Suppressor macrophage (primary cell): ENCODE results near the gene MYO5A.
"Not testable (repeated sequence)": the region's sequence is repeated elsewhere in the genome, so short reads cannot be mapped to it uniquely, and the experiment has no call there.

Source experiments
- DNase-seq, 4 experiments: peaks; one replicate each; pipeline ENCODE4 v3.0.0-alpha.2; 2020 to 2022
- total RNA-seq, 17 experiments: gene quantifications; one replicate each; lab custom pipeline; 2026; ENCODE audit warnings: mixed read lengths in 6 of 17, inconsistent platforms in 3 of 17; lab: John Stamatoyannopoulos, UW

The MYO5A gene
- 166 to 612 (median 435) reads per million in 17 experiments for total RNA-seq

DNA sequence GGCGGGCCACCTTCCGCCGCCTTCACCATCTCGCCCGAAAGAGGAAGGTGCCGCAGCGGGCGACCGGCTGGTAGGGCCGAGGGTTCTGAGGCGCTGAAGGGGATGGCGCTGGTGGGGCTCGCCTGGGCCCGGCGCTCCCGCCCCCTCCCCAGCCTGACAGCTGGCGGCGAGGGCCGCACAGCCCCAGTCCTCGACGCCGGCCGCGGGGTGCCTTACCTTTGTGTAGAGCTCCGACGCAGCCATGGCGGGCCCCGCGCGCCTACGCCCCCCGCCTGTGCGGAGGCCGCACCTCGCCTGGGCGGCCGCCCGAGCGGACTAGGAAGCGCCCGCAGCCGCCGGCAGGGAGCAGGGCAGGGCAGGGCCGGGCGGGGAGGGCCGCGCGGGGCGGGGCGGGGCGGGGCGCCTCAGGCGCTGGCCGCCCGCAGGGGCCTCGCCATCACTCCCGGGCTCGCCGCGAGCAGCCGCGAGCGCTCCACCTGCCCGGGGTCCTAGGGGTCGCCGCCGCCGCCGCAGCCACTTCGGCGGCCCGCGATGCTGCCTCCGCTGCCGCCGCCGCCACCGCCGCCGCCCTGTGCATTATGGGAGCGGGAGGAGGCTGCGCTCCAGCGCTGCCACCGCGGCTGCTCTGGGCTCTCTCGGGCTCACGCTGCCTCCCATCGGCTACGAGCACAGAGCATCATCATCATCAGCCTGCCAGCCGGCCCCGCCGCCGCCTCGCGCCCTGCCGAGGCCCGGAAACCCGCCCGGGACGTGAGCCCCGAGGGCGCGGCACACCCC is at the start of gene MYO5A:
TSS of gene MYO5A (minus strand) at position 317 of the 777 bp plus-strand sequence. CDS start at position 243, 74 bp downstream.
- DNase-seq: peak; percentile 79 to 94 (median 88)

DNA sequence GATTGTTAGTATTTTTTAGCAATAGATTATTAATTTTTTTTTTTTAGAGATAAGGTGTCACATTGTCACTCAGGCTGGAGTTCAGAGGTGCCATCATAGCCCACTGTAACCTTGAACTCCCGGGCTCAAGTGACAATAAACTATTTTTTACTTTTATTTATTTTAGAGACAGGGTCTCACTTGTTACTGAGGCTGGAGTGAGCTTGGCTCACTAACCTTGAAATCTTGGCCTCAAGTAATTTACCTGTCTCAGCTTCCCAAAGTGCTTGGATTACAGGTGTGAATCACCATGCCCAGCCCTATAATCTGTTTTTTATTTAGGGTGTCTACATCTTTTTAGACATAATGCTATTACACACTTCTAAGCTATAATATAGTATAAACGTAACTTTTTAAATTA is 48.0 kb upstream of the MYO5A start:
- DNase-seq: no peak

DNA sequence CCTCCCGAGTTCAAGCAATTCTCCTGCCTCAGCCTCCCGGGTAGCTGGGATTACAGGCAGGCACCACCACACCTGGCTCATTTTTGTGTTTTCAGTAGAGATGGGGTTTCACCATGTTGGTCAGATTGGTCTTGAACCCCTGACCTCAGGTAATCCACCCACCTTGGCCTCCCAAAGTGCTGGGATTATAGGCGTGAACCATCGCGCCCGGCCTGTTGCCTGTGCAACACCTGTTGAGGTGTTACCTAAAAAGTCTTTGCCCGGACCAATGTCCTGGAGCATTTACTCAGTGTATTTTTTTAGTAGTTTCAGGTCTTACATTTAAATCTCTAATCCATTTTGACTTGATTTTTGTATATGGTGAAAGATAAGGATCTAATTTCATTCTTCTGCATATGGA is 46.9 kb upstream of the MYO5A start:
- DNase-seq: not testable (repeated sequence)

DNA sequence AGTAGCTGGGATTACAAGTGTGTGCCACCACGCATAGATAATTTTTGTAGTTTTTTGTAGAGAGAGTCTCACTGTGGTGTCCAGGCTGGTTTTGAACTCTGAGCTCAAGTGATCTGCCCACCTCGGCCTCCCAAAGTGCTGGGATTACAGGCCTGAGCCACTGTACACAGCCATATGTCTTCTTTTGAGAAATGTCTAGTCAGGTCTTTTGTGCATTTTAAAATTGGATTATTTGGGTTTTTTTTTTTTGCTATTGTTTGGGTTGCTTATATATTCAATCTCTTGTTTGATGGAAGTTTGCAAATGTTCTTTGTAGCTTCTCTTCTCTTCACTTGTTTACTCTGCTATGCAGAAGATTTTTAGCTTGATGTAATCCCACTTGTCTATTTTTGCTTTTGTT is 46.4 kb upstream of the MYO5A start:
- no peak for DNase-seq

DNA sequence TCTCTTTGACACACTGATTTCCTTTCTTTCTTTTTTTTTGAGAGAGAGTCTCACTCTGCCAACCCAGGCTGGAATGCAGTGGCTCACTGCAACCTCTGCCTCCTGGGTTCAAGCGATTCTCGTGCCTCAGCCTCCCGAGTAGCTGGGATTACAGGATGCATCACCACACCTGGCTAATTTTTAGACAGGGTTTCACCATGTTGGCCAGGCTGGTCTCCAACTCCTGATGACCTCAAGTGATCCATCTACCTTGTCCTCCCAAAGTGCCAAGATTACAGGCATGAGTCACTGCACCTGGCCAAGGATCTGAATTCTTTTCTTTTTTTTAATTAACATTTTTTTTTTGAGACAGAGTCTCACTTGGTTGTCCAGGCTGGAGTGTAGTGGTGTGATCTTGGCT is 45.9 kb upstream of the MYO5A start:
- not testable (repeated sequence) for DNase-seq

DNA sequence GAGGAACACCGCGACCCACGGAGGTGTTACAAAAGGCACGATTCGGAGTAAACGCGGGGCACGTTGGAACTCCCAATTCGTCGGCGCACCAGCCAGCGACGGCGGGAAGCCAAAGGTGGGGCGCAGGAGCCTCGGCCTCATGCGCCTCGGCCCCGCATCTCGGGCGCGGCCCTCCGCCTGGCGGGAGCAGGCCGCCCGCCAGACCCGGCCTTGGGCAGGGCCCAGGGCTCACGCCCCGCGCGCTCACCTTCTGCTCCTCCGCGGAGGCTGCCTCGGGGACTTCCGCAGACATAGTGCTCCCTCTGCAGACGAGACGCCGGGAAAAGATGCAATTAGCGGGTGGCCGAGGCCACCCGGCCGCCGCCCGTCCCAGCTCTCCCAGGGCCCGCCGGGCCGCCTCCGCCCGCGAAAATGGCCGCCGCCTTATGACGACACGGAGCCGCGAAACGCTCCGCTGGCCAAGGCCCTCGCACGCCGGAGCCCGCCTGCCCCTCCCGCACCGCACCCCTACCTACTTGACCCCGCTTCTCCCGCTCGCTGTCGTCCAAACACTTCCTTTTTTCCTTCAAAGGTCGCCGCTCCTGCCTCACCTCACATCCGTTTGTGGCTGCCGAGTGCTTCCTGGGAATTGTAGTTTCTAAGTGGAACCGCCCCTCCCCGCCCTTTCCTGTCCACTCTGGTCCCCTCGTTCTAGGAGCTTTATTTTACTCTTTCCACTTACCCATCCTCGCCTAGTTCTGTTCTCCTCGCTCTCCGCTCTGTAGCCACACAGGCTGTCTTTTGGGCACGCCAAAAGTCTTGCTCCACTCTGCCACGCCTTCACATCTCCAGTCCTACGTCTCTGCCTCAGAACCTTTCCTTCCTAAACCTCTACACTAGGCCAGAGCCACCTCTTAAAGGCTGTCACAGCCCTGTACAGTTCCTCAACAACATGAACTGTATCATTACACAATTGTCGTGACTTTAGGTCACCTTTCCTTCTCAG is 40.2 kb upstream of the MYO5A start, which contains the start of gene ARPP19:
TSS of gene ARPP19 (minus strand) at position 430 of the 985 bp plus-strand sequence. CDS start at position 292, 138 bp downstream.
- DNase-seq: peak; percentile 81 to 92 (median 88)

DNA sequence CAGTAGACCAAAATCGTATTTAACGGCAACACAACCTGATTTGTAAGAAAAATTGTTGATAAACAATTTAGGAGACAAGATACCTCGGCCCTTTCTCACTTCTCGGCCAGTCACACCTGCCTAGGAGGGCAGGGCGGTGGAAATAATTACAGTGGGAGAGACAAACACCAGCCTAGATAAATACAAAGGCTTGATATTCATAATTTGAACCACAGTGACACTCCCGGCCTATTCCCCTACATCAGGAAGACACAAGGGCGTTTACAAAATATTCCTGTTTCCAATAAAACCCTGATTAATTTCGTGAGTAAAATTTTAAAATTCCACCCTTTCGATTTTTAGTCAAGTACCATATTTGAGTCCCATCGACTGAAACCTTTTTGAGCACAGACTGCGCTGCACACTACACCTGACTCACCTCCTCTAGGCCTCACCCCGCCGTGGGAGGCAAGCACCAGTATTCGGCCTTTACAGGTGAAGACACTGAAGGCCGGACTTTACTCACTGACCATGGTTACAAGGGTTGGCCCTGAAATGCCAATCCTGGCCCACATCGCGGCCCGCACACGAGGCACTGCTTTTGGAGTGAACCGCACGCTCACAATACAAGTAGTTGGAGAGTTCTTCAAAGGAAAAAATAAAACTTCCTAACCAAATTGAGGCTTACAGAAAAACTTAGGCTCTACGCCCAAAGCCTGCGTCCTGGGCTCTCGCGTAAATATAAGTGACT is 39.4 kb upstream of the MYO5A start:
- peak in 3 of 4 experiments; percentile 6 to 28 (median 17) for DNase-seq

DNA sequence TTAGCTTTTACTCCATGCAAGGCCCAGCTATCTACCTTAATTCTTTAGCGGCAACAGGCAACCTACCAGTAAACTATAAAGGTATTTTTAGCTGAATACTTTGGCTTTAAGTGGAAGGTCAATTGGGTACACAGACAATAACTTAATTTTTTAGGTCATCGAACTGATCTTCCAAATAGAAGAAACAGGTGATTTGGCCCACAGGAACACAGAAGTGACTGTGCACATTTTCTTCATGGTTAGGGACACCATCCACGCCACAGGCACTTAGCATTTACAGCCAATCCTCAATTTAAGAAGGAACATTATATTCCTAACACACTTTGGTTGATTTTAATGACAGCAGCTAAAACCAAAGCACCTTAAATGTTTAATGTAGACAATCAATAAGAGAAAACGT is 38.2 kb upstream of the MYO5A start:
- peak in 2 of 4 experiments; percentile 7 to 13 for DNase-seq

DNA sequence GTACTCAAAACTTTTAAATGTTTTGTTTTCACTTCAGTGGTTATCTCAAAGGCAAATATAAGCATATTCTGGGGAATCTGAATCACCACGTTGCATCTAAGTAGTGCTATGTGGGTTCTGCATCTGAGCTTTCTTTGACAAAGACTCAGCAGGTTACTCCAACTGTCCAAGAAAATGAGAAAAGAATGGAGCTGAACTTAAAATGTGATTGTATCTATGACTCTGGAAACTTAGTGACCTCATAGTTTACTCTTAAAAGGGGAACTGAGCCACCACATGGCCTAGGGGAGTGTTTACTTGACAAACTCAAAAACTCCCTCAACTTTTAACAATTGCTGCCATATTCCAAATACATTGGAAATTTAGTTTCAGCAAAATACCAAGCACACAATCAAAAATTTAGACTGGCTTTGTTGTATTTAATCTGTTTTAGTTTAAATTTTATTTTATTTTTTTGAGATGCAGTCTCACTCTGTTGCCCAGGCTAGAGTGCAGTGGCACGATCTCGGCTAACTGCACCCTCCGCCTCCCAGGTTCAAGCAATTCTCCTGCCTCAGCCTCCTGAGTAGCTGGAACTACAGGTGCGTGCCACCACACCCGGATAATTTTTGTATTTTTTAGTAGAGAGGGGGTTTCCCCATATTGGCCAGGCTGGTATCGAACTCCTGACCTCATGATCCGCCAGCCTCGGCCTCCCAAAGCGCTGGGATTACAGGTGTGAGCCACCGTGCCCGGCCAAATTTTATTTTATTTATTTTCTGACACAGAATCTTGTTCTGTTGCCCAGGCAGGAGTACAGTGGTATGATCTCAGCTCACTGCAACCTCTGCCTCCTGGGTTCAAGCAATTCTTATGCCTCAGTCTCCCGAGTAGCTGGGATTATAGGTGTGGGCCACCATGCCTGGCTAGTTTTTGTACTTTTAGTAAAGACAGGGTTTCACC is 37.0 kb upstream of the MYO5A start:
- DNase-seq: peak; percentile 47 to 80 (median 64)

DNA sequence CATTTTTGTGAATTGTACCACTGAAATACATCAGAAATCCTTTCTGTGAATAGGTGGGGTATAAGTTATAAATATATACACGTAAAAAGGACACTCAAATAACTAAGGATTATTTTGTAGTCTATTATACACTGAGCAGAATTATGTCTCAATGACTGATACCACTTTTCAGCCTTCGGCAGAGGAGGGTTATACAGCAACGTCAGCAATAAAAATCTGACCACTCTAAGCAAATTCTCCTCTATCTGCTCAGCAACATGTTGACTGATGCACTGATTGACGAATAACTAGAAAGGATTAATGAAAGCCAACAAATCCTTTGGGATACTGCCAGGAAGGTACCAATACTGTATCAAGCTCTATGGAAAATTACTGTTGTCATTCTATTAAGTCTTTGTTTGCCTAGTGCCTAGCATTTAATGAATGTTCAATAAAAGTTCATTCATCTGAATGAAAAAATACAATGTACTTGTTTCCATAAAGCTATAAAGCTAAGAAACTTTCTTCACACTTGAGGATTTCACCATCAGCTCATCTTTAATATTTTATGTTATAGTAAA is 34.9 kb upstream of the MYO5A start:
- DNase-seq: no peak

DNA sequence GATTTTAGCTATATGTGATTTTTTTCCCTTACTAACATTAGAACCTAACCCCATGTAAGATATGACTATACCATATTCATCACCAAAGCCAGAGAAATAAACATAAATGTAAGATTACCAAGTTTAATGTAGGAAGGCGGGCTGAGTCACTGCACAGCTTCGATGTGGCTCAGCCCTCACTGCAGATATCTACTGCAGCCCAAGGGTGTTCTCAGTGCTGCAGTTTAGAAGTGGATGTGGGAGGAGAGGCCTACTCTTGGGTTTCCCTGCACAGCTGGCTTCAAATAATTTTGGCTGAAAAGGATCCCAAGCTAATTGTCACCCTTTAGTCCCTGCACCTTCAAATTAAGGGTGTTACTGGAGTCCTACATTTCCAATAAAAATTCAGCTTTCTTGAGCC is 30.9 kb upstream of the MYO5A start:
- DNase-seq: peak in 3 of 4 experiments; percentile 36 to 51 (median 43)

DNA sequence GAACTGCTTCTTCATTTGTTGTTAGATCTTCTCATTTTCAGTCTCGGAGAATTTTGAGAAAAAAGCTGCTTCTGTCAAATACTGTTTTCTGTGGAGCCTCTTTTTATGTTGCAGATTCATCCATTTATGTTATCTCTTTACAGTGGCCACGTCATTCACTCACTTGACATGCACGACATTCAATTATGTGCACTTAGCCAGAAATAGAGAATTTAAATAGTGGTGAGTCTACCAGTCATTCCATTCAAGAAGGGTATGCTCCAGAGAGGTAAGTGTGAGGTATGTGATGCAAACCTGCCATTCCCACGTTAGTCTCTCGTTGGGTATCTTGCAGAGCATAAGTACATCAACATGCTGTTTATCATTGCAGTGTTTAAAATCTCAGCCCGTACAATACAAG is 30.3 kb upstream of the MYO5A start:
- DNase-seq: no peak

DNA sequence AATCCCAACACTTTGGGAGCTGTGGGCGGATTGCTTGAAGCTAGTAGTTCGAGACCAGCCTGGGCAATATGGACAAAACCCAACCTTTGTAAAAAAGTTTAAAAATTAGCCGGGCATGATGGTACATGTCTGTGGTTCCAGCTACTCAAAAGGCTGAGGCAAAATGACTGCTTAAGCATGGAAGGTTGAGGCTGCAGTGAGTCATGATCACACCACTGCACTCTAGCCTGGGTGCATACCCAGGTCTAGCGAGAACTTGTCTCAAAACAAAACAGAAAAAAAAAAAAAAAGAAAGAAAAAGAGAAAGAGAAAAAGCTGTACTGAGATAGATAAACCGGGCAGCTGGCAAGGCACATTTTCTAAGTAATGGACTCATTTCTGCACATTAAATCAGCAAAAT is 29.5 kb upstream of the MYO5A start:
- peak; percentile 51 to 82 (median 74) for DNase-seq

DNA sequence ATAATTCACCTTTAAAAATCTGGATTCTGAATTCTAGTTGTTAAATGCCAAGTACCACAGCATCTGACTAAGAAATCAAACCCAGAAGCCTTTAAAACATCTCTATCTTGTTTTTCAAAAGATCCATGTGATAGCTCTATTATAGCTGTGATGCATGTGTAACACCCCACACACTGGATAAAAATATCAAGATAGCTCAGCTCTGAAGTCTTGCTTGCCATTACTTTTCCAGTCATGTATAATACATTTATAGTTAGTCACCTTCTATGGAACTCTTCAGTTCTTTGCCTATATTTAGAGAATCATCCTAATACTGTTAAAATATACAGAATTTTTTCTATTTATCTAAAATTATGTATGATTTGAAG is 28.6 kb upstream of the MYO5A start:
- DNase-seq: peak in 2 of 4 experiments; percentile 12 to 58

DNA sequence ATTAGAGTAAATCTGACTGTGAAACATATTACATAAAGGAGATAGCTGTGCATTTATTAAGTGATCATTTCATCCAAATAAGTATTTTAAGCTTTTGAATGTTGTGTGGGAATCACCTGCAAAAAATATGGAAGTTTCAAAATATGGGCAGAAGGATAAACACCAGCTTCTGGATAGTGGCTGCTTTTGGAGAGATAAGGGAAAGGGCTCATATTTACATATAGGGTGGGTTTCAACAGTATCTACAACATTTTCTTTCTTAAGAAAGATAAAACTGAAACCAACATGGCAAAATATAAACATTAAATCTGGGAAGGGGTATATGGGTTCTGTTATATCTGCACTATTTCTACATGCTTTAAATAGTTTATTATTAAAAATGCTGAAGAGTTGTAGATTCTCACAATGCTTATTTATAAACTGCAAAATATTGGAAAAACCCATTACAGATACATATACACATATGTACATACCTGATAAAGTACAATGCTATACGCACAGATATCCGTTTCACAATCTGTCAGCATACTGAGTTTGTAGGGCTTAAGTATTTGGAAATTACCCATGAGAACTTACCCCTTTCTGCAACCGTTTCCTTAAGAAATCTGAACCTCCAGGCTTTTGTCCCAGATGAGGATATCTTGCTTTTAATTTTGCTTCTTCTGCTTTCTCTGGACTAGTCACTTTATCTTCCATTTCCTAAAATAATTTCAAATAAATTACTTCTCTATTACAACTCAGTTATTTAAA is 28.0 kb upstream of the MYO5A start:
- DNase-seq: peak; percentile 33 to 81 (median 66)

DNA sequence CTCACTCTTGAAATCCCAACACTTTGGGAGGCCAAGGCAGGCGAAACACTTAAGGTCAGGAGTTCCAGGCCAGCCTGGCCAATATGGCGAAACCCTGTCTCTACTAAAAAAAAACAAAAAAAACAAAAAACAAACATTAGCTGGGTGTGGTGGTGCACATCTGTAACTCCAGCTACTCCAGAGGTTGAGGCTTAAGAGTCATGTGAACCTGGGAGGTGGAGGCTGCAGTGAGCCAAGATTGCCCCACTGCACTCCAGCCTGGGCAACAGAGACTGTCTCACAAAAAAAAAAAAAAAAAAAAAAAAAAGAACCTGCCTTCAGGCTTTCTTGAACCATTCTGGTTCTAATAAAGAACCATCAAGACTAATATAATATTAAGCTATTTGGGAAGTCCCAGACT is 23.6 kb upstream of the MYO5A start:
- peak; percentile 26 to 56 (median 52) for DNase-seq

DNA sequence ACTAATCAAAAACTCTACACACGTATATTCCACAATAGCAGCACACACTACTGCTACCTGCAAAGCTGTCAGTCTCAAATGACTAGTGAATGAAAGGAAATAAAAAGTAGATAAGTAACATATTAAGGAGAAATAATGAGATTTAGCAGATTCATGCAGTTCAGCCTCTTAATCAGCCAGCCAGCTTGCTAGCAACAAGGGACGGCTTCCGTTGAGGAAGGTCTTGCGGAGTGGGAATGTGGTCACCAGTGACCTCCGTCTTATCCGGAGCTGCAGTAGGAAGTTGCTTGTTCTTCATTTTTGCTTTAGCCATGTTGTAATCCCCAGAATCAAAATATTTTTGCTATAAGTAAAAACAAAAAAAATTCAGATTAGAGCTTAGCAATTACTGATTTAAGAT is 23.1 kb upstream of the MYO5A start:
- DNase-seq: peak; percentile 80 to 93 (median 90)

DNA sequence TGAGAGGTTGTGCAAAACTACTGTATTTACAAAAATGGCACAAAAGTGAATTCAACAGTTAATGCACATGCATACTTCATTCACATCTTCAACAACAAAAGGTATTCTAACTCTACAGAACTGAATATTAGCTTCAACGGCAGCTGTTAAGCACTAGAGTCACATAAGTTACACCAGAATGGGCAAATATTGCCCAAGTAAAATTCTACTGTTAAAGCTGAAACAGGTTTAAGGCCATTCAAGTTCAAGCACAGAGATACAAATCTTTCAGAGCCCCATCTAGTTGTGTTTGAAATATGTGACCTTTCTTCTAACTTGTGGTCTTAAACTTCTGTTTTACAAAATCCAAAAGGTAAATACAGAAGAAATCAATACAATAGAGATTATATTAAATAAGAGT is 22.5 kb upstream of the MYO5A start:
- DNase-seq: not testable (repeated sequence)

DNA sequence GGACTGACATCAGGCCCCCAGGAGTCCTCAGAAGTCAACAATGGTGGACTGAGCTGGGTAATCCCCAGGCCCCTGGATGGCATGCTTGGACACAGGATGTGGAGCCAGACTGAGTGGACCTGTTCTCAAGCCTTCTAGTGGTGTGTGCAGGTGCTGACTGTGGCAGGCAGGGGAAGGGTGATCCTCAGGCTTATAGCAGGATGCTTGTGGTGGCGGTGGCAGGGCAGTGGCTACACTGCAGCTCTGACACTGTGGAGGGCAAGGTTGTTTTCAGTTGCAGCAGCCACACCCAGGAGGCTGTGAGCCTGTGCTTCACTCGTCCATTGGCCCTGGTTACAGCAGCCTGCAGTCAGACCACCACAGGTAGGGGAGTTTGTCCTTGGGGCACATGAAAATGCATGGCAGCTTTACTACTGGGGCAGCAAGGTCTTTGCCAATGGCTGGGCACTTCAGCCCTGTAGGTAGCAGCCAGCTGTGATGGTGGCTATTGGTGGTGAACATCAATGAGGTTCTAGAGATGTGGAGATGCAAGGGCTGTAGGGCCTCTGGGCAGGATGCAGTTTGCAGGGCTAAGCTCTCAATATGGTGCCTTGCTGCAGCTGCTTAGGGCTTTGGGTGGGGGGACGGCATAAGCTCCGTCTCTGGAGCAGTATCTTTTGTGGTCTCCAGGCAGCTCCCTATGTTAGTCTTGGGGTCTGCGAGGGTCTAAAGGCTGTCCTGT is 17.5 kb upstream of the MYO5A start:
- DNase-seq: no peak
